HG02885 (cell line): ENCODE data around the gene RAP2B.
"Not testable (repeated sequence)": the region's sequence is repeated elsewhere in the genome, so short reads cannot be mapped to it uniquely, and the experiment has no call there.

Experiments used
- ATAC-seq: cut with Tn5 transposase; IDR thresholded peaks from one replicate; pipeline ENCODE4 v1.9.1; 2021; ENCODE audit warnings: mild to moderate bottlenecking; ENCODE audit not compliant: unreplicated experiment, poor library complexity

The RAP2B gene

GRCh38 chr3:153161714-153162512 lies at the start of gene RAP2B:
Gene RAP2B (plus strand): TSS chr3:153162226. CDS start chr3:153162694, 468 bp downstream.
- ATAC-seq = peak; percentile 57

- no peak for ATAC-seq
Measured at GRCh38 chr3:153113541-153113940, 48.5 kb upstream of the RAP2B start.

DNA sequence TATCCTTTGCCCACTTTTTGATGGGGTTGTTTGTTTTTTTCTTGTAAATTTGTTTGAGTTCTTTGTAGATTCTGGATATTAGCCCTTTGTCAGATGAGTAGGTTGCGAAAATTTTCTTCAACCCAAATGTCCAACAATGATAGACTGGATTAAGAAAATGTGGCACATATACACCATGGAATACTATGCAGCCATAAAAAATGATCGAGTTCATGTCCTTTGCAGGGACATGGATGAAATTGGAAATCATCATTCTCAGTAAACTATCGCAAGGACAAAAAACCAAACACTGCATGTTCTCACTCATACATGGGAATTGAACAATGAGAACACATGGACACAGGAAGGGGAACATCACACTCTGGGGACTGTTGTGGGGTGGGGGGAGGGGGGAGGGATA lies 47.8 kb upstream of the RAP2B start:
- ATAC-seq = not testable (repeated sequence)

DNA sequence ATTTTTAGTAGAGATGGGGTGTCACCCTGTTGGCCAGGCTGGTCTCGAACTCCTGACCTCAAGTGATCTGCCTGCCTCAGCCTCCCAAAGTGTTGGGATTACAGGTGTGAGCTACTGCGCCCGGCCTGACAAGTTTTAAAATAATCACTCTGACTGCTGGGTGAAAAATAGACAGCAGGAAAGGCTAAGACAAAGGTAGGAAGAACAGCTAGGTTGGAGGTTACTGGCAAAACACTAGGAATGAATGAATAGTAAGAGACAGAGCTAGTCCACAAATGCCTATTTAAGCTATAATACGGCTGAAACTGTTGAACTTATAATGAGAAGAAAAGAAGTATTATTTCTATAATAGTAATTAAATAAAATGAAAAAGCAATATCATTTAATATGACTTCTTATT lies 46.7 kb upstream of the RAP2B start:
- no peak for ATAC-seq

- ATAC-seq = no peak
Measured at GRCh38 chr3:153127788-153128187, 34.2 kb upstream of the RAP2B start.

DNA sequence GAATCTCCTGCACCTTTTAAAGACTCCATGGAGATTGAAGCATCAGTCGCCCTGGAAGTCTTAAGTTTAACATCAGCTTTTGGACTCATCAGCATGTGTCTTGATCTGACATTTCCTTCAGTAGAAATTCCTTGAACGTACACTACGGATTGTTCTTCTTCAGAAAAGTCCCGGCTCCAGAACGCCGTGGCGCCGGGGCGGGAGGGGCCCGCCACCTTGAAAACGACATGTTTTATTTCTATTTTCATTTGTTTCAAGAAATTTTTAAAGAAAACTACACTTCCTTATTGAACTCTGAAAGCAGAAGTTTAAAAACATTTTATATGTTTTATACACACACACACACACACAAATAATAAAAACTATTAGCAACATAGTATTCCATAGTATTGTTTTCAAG lies 32.6 kb upstream of the RAP2B start:
- ATAC-seq = no peak

DNA sequence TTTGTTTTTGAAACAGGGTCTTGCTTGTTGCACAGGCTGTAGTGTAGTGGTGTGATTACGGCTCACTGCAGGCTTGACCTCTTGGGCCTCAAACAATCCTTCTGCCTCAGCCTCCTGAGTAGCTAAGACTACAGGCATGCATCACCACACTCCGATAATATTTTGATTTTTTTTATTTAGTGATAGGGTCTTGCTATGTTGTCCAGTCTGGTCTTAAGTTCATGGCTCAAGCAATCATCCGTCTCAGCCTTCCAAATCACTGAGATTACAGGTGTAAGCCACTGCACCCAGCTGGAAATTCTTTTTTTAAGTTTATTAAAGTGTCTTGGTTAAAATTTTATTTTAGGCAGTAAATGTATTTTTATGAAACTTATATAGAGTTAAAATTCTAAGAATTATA lies 32.2 kb upstream of the RAP2B start:
- no peak for ATAC-seq

DNA sequence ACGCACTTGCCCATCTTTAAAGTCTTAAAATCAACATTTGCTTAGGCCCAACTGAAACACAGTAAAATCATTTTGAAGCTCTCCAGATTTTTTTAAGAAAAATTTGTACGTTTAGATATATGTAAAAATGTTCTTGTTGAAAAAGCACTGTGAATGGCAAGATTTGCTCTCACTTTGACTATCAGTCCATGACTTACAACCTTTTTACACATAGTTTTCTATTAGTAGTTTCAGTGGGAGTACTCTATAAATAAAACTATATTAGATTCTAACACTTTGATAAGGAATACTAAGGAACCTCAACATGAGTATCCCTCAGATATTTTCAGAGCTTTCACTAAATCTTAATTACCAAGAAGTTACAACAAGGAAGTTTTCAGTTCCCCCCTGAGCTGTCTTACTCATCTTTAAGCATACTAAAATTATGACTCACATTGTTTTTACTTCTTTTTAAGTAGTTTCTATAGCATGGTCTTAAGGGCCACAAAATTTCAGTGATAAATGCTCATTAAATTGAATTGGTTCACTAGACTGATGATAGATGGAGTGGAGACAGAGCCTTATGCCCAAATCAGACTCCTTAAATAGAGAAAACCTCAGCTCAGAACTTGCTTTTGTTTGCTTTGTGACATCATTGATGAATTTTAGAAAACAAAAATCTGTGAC lies 31.6 kb upstream of the RAP2B start:
- ATAC-seq = peak; percentile 98

DNA sequence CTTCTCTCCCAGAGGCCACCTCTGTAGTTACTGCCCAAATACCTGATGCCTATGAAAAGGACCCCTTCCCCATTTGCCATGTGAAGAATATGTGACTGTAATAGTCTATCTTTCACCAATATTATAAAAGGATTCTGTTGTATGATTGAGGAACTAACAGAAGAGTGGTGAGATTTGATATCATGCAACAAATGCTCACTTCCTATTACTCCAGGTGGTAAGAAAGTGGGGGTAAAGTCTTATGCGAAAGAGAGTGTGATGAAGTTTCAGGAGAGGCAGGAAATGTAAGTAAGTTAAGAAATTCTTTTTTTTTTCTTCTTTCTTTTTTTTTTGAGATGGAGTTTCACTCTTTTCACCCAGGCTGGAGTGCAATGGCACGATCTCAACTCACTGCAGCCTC lies 24.4 kb upstream of the RAP2B start:
- no peak for ATAC-seq

DNA sequence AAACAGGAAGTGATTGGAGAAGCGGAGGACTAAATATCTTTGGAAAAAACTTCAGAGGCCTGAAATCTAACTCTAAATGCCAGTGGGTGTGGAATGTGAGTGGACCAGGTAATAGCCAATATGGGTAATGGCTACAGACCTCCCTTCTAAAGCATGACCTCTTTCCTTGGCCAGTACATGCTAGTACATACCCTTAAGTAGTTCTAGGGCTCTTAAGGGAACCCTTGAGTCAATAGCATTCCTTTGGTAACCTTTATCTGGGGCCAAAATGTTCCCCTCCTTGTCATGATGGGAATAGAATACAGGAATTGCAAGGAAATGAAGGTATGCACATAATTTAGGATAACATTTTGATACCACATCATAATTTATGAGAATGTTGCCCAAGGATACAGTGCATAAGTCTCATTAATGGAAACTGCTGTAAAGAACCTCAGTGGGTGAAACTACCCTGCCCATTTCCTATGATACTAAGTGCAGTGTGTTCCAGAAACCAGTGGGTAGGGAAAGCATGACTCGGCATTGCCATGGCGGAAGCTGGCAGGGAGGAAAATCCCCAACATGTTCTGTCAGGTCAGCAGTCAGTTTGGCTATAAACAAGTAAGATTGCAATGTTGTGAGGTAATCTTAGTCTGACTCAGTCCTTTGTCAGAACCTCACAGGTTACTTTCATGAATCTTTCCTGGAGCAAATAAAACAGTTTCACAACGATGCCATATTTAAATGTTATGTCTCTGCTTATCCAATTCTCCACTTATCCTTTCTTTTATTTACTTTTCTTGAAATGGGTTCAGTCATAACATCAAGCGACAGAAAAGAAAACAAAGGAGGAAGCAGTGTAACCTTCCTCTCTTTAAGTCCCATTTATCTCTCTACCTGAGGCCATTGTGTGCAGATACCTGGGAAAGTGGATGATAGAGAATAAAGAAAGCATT lies 23.5 kb upstream of the RAP2B start:
- ATAC-seq = peak; percentile 84

GRCh38 chr3:153142961-153143360 lies 19.1 kb upstream of the RAP2B start:
- ATAC-seq = no peak

DNA sequence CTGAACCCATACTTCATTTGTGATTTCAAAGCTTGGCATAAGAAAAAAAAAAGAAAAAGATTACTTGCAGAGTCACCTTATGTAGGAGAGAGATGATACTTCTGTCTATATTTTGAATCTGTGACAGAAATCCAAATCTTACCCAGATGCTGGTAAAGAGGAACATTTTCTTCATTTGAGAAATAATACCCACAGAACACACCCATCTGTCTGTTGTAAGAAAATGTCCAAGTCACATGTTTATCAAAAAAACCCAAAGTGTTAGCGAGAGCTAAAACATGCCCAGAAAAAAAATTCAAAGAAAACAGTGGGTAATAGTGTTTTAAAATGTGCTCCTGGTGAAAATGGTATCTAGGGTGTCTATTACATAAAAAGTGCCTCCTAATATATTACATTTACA lies 18.0 kb upstream of the RAP2B start:
- no peak for ATAC-seq

GRCh38 chr3:153144779-153145178 lies 17.2 kb upstream of the RAP2B start:
- no peak for ATAC-seq

GRCh38 chr3:153145454-153145853 lies 16.6 kb upstream of the RAP2B start:
- no peak for ATAC-seq

DNA sequence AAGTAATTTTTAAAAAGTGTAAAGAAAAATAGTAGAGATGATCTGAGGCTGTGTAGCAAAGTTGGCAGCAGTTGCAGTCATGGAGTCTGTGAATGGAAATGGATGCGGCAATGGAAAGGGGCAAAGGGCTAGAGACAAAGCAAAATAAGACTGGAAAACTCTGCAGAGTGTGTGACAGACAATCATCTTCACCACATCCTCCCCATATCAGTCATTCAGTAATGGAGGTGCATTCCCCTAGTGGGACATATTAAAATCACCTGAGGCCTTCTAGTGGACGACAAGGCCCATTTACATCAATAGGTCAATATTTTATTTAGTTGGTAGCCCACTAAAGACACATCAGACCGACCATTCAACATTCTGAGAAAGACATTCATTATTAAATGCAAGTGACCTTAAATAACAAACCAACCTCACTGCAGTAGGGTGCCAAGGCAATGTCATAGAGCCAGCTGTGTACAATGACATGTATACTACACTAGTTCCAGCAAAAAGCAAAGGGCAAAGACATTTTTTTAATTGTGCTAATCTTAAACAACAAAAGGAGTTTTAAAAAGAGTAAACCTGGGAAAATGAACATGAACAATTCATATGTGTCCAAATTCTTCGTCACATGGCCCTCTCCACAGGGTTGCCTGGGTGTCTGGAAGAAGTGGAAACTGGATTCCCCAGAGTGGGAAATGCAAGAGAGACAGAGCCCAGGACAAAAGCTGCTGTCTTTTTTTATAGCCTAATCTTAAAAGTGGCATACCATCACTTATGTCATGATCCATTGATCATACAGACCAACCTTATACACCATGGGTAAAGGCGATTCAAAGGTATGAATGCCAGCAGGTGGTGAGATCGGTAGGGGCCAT lies 15.6 kb upstream of the RAP2B start:
- no peak for ATAC-seq

DNA sequence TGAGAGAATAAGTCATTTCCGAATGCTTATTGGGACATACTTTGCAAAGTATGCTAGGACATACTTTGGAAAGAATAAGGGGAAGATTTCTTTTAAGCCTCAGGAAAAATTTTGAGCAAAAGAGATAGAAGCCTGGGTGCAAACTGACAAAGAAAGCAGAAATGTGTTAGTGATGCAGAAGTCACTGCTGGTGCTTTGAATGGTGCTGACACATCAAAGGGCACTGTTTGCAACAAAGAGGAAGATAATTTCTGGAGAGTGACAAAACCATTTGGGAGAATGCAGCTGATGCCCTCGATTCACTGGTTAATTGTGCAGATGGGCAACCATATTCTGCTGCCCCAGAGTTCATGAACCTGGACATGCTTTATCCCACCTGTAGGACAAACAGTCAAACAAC lies 11.0 kb upstream of the RAP2B start:
- ATAC-seq = no peak

- ATAC-seq = not testable (repeated sequence)
Measured at GRCh38 chr3:153155786-153156185, 6.2 kb upstream of the RAP2B start.

DNA sequence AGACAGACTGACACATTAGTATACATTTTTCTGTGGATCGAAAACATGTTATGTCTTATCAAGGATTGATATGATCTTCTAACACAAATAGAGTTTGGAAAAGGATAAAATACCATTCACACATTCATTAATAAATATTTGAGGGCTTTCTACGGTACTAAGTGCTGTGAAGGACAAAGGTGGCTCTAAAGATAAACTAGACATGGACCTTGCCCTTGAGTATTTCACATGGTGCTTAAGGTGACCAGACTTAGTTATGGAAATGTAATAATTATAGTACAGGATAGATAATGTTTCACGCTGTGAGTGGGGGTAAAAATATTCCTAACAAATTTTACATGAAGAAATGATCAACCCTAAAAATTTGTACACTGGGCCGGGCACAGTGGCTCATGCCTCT lies 3.8 kb upstream of the RAP2B start:
- ATAC-seq = no peak

DNA sequence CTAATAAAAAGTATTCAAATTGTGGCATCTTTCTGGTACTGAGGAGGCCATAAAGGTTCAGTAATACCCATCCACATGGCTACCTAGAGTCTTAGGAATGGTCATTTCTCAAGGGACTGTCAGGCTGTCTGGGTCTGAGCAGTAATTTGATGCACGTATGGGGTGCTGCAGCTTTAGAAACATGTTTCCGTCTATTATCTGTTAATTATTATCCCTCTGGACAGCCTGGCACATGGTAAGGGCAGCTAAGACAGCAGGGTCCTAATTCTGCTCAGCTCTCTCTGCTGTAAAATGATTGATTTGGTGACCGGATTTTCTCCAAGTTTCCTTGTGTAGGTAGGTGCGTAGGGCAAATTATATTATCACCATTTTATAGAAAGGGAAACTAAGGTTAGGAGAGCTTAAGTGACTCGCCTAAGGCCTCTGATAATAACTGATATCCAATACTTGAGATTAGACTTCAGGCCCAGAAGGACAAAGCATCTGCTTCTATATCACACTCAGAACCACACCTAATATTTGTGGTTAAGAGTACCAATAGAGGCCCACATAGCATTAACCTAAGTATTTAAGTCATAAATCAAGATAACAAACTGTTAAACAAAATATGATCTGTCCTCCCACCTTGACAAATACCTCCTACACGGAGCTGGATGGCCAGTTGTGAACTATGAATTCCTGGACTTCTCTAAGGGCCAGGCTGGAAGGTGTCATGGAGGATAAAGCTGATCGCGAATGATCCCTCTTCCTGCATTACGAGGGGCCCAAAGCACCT lies 2.9 kb upstream of the RAP2B start:
- no peak for ATAC-seq
